SJCRH30 (cell line): ENCODE data around the gene SPATA9. TPM values are rescaled to one million over a fixed set of nuclear protein-coding genes. Genes with fewer than 3 reads are reported as not detected.
"Not testable (repeated sequence)": the region's sequence is repeated elsewhere in the genome, so short reads cannot be mapped to it uniquely, and the experiment has no call there.

Experiments
- DNase-seq, 2 experiments: peaks; one replicate each; pipeline ENCODE4 v3.0.0-alpha.2; 2015 to 2020
- H3K27ac ChIP-seq: fragments of 250-450 bp; sonication (Bioruptor Pico); 2 replicates; pipeline ENCODE4 v1.5.1; 2020; ENCODE audit warnings: mild to moderate bottlenecking, moderate library complexity
- H3K27me3 ChIP-seq: fragments of 250-450 bp; sonication (Bioruptor Pico); 2 replicates; pipeline ENCODE4 v1.5.1; 2020; ENCODE audit warnings: mild to moderate bottlenecking, moderate library complexity
- H3K36me3 ChIP-seq: fragments of 250-450 bp; sonication (Bioruptor Pico); 2 replicates; pipeline ENCODE4 v1.5.1; 2020; ENCODE audit warnings: mild to moderate bottlenecking, moderate library complexity
- H3K4me1 ChIP-seq: fragments of 250-450 bp; sonication (Bioruptor Pico); 2 replicates; pipeline ENCODE4 v1.5.1; 2020; ENCODE audit warnings: mild to moderate bottlenecking, moderate library complexity
- H3K4me3 ChIP-seq: fragments of 250-450 bp; sonication (Bioruptor Pico); 2 replicates; pipeline ENCODE4 v1.5.1; 2020; ENCODE audit warnings: mild to moderate bottlenecking, moderate library complexity
- H3K9me3 ChIP-seq: fragments of 250-450 bp; sonication (Bioruptor Pico); replicated peaks from 2 replicates; pipeline ENCODE4 v1.5.1; 2020; ENCODE audit warnings: mild to moderate bottlenecking, moderate library complexity
- total RNA-seq: library from RNA; depleted of rRNA; stranded (reverse); fragments of >200 nt; shearing (Covaris generic); gene quantifications from 2 replicates; pipeline ENCODE4 v1.2.3, GENCODE V29; 2014

The SPATA9 gene
- total RNA-seq, 1 experiment from 2014 or later, result 1.8 TPM

- Histone ChIP-seq H3K36me3 (0 out of 2 replicates have a peak, but pooled peaks cover 4% of the 10 kb centered on the region), H3K27me3 (no peaks in the 10 kb centered on the region), H3K4me3 (peak overlapping the region; percentile 51), H3K9me3 (no peaks in the 10 kb centered on the region), H3K27ac (peak overlapping the region; percentile 44; the same call in 1 of the 2 replicates), H3K4me1 (peaks cover 18% of the 10 kb centered on the region; the same call in 1 of the 2 replicates)
- peak; percentile 77 to 79 for DNase-seq
These were observed 27.3 kb upstream of the SPATA9 start for GRCh38 chr5:95709967-95710650.

DNA sequence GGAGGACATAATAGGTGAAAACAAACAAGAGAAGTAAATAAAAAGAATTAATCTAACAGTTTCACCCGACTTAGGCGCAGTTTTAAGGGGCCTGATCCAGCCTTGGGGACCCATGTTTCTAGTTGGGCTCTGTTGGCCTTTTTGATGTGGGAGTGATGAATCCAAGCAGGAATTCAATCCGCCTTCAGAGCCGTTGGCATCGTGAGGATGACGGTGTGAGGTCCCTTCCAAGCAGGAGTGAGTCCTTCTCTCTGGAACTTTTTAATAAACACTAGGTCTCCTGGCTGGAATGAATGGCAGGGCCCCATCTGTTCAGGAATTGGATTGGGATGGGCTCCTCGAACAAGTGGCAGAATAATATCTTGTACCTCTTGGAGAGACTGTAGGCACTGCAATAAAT is 26.1 kb upstream of the SPATA9 start:
- H3K36me3 ChIP-seq, result 0 out of 2 replicates have a peak, but pooled peaks cover 4% of the 10 kb centered on the region
- H3K4me1 ChIP-seq, result peaks cover 21% of the 10 kb centered on the region
- no peak overlapping the region for H3K27ac ChIP-seq
- H3K4me3 ChIP-seq, result no peak overlapping the region
- H3K27me3 ChIP-seq, result no peaks in the 10 kb centered on the region
- no peak for DNase-seq
- H3K9me3 ChIP-seq, result no peaks in the 10 kb centered on the region

GRCh38 chr5:95707534-95708188 is 24.9 kb upstream of the SPATA9 start:
- not testable (repeated sequence) for DNase-seq, H3K27ac ChIP-seq, H3K4me3 ChIP-seq, H3K9me3 ChIP-seq, H3K27me3 ChIP-seq, H3K36me3 ChIP-seq
- H3K4me1 ChIP-seq, result peaks cover 21% of the 10 kb centered on the region

GRCh38 chr5:95707055-95707454 is 24.3 kb upstream of the SPATA9 start:
- no peaks in the 10 kb centered on the region for H3K9me3 ChIP-seq
- no peak overlapping the region for H3K27ac ChIP-seq
- H3K4me1 ChIP-seq, result peaks cover 14% of the 10 kb centered on the region
- 0 out of 2 replicates have a peak, but pooled peaks cover 4% of the 10 kb centered on the region for H3K36me3 ChIP-seq
- H3K27me3 ChIP-seq, result no peaks in the 10 kb centered on the region
- H3K4me3 ChIP-seq, result no peak overlapping the region
- no peak for DNase-seq

DNA sequence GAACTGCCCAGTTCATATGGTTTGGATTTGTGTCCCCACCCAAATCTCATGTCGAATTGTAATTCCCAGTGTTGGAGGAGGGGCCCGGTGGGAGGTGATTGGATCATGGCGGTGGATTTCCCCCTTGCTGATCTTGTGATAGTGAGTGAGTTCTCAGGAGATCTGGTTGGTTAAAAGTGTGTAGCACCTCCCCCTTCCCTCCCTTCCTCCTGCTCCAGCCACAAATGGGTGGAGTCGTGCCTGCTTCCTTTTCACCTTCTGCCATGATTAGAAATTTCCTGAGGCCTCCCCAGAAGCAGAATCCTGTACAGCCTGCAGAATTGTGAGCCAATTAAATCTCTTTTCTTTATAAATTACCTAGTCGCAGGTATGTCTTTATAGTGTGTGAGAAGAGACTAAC is 23.4 kb upstream of the SPATA9 start:
- peaks cover 11% of the 10 kb centered on the region for H3K4me1 ChIP-seq
- H3K27ac ChIP-seq, H3K27me3 ChIP-seq, H3K36me3 ChIP-seq, H3K4me3 ChIP-seq, DNase-seq, H3K9me3 ChIP-seq: not testable (repeated sequence)

DNA sequence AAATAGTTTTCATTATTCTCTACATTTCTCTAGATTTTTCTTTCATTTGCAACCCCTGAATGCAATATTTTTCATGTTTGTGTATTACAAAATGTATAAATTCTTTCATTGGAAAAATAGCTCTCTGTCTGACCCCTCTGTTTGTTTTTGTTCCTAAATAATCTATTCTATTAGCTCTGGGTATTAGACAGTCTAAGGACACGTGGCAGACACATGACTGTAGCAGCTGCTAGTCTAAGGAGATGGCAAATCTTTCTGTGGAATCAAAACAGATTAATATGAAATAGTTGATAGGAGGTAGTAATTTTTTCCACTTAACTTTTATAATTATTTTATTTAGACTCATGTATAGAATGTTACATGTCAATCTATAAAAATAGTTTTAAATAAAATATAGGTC is 21.4 kb upstream of the SPATA9 start:
- 0 out of 2 replicates have a peak, but pooled peaks cover 4% of the 10 kb centered on the region for H3K36me3 ChIP-seq
- no peaks in the 10 kb centered on the region for H3K27me3 ChIP-seq
- H3K4me1 ChIP-seq, result peaks cover 6% of the 10 kb centered on the region
- DNase-seq, result peak; percentile 15 to 29
- peak overlapping the region; percentile 14; the same call in 1 of the 2 replicates for H3K27ac ChIP-seq
- no peaks in the 10 kb centered on the region for H3K9me3 ChIP-seq
- no peak overlapping the region for H3K4me3 ChIP-seq

GRCh38 chr5:95701074-95701473 is 18.3 kb upstream of the SPATA9 start:
- Histone ChIP-seq H3K4me1 (peaks cover 6% of the 10 kb centered on the region), H3K36me3 (0 out of 2 replicates have a peak, but pooled peaks cover 4% of the 10 kb centered on the region), H3K27me3 (no peaks in the 10 kb centered on the region), H3K4me3 (no peak overlapping the region), H3K27ac (no peak overlapping the region), H3K9me3 (no peaks in the 10 kb centered on the region)
- DNase-seq, result no peak

DNA sequence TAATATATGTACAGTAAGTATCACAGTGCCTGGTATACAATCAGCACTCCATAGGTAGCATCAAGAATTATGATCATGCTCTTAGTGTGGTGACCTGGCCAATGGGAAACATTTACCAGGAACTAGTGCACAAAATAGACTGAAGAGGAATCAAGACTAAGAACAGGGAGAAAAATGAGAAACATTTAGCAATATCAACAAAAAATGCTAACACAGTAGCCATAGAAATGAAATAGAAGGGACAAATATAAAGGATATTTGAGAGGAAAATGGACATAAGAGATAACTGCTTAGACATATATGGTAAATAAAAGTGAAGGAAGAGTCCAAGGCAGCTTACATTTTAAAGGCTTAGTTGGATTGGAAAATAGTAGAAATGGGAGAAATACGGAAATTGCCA is 16.5 kb upstream of the SPATA9 start:
- Histone ChIP-seq H3K27ac (no peak overlapping the region), H3K9me3 (no peaks in the 10 kb centered on the region), H3K4me1 (peaks cover 6% of the 10 kb centered on the region), H3K36me3 (no peaks in the 10 kb centered on the region), H3K4me3 (no peak overlapping the region), H3K27me3 (no peaks in the 10 kb centered on the region)
- no peak for DNase-seq

- H3K4me1 ChIP-seq, result no peaks in the 10 kb centered on the region
- no peaks in the 10 kb centered on the region for H3K9me3 ChIP-seq
- no peak for DNase-seq
- H3K36me3 ChIP-seq, result no peaks in the 10 kb centered on the region
- no peak overlapping the region for H3K4me3 ChIP-seq
- no peaks in the 10 kb centered on the region for H3K27me3 ChIP-seq
- no peak overlapping the region for H3K27ac ChIP-seq
These were observed 15.2 kb upstream of the SPATA9 start for GRCh38 chr5:95697781-95698681.

- Histone ChIP-seq H3K9me3 (no peaks in the 10 kb centered on the region), H3K36me3 (no peaks in the 10 kb centered on the region), H3K27ac (no peak overlapping the region), H3K4me3 (no peak overlapping the region), H3K27me3 (no peaks in the 10 kb centered on the region), H3K4me1 (peaks cover 7% of the 10 kb centered on the region)
- no peak for DNase-seq
These were observed 7.5 kb upstream of the SPATA9 start for GRCh38 chr5:95690333-95690732.

GRCh38 chr5:95689680-95690079 is 6.9 kb upstream of the SPATA9 start:
- Histone ChIP-seq H3K4me1 (peaks cover 7% of the 10 kb centered on the region), H3K27ac (no peak overlapping the region), H3K4me3 (no peak overlapping the region), H3K9me3 (no peaks in the 10 kb centered on the region), H3K27me3 (no peaks in the 10 kb centered on the region), H3K36me3 (no peaks in the 10 kb centered on the region)
- DNase-seq, result no peak

DNA sequence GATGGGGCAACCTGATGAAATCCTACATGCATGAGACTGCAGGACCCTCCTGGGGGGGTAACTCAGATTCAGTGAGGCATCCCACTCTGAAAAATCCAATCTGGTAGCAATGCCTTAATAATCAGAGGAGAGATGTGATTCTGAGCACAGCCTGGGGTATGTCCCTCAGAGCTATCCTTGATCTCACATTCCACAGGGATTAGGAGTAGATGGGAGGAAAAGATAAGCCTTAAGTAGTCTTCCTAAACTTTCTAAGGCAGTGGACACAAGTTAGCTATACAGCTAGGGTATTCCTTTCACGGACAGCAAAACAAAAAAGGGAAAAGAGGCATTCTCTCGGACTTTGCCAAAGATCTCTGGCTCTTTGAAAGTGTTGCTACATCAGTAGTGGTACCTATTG is 3.9 kb upstream of the SPATA9 start:
- peak; percentile 8 to 47 for DNase-seq
- H3K4me1 ChIP-seq, result peaks cover 7% of the 10 kb centered on the region
- no peaks in the 10 kb centered on the region for H3K9me3 ChIP-seq
- no peak overlapping the region for H3K27ac ChIP-seq
- H3K27me3 ChIP-seq, result no peaks in the 10 kb centered on the region
- H3K4me3 ChIP-seq, result no peak overlapping the region
- H3K36me3 ChIP-seq, result no peaks in the 10 kb centered on the region

DNA sequence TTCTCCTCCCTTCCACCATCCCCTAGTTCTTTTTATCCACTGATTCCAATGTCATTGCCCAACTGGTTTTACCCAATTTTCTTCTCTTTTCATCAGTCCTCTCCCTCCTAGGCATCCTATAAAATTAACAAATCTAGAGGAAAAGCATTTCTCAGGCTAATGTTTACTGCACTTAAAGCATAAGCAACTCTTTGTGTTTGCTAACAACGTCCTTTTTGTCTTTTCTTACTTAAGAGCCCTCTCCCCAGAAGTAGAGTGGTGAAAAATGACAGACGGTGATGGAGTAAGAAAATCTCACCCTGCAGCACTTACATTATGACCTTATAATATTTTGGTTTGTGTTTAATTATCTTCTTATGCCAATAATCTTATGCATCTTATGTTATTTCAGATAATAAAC is 1.6 kb upstream of the SPATA9 start:
- H3K9me3 ChIP-seq, result no peaks in the 10 kb centered on the region
- H3K4me1 ChIP-seq, result peaks cover 7% of the 10 kb centered on the region
- no peaks in the 10 kb centered on the region for H3K36me3 ChIP-seq
- H3K27me3 ChIP-seq, result no peaks in the 10 kb centered on the region
- no peak for DNase-seq
- no peak overlapping the region for H3K4me3 ChIP-seq
- no peak overlapping the region for H3K27ac ChIP-seq

DNA sequence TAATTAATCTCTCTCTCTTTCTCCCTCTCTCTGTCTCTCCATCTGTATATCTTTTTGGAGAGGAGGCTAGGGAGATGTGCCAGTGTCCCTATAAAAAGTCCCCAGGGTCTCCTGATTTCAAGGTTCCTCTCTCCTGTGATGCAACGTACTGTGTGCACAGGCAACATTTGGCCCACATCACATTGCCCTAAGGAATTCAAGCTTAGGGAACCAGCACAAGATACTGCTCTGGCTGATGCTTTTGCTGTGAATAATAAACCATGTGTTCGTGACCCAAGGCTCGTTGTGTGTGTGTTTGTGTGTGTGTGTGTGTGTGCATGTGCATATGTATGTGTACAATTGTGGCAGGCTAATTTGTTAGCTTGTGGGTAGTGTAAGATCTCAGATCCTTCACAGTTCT is 9.7 kb downstream of the SPATA9 start:
- DNase-seq, result no peak
- Histone ChIP-seq H3K4me1 (peaks cover 19% of the 10 kb centered on the region), H3K27ac (no peak overlapping the region), H3K9me3 (no peaks in the 10 kb centered on the region), H3K4me3 (no peak overlapping the region), H3K36me3 (no peaks in the 10 kb centered on the region), H3K27me3 (no peaks in the 10 kb centered on the region)

- H3K9me3 ChIP-seq, result no peaks in the 10 kb centered on the region
- no peaks in the 10 kb centered on the region for H3K36me3 ChIP-seq
- no peak for DNase-seq
- H3K4me1 ChIP-seq, result peaks cover 19% of the 10 kb centered on the region
- H3K4me3 ChIP-seq, result no peak overlapping the region
- H3K27me3 ChIP-seq, result no peaks in the 10 kb centered on the region
- H3K27ac ChIP-seq, result no peak overlapping the region
These were observed 10.2 kb downstream of the SPATA9 start for GRCh38 chr5:95672641-95673040.
